ENCODE measurements around the gene GALNTL6.

GALNTL6 gene

DNA sequence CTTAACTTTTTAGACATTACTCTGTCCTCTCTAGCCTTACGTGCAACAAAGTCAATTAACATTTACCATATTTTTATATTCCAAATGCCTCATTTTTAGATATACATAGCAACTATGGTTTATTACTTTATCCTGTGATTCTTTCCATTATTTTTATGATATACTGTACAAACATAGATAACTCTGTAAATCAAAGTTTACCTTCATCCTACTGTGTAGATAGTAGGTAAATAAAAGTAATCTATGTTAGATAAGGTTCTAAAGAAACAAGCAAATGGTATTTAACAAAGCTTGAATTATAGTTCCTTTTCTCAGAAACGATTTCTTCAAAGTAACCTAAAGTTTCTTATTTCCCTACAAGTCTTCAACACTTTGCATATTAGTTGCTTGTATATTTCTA lies 350.0 kb downstream of the GALNTL6 start:
- Histone ChIP-seq H3K36me3 (ENCODE audit: control insufficient read depth in 1 of 2, insufficient read depth in 2 of 2, low read depth in 1 of 2, low read length in 2 of 2) (no peaks in the 10 kb centered on the region), H3K27ac (ENCODE audit: low read length, poor library complexity, severe bottlenecking) (no peak overlapping the region), H2AK5ac (ENCODE audit: low read length, severe bottlenecking) (no peak overlapping the region), H3K14ac (ENCODE audit: low read length in 2 of 2) (no peak overlapping the region), H3K4me2 (ENCODE audit: low read length, poor library complexity, severe bottlenecking) (no peak overlapping the region), H4K91ac (ENCODE audit: low read length) (no peak overlapping the region), H3K79me1 (replicated peaks; ENCODE audit: low read length, poor library complexity, severe bottlenecking) (no peaks in the 10 kb centered on the region), H3K18ac (ENCODE audit: low read depth in 1 of 2, low read length in 2 of 2) (no peak overlapping the region), H3K27me3 (ENCODE audit: control insufficient read depth in 1 of 2, insufficient read depth in 1 of 2, low read length in 2 of 2) (no peaks in the 10 kb centered on the region), H3K4me3 (ENCODE audit: insufficient read depth in 1 of 2, low read depth in 1 of 2, low read length in 2 of 2) (no peak overlapping the region), H2BK120ac (ENCODE audit: low read depth, low read length) (no peak overlapping the region), H3K4me1 (ENCODE audit: control insufficient read depth, insufficient read depth, low read depth, low read length) (no peaks in the 10 kb centered on the region), H4K8ac (ENCODE audit: low read length) (no peak overlapping the region), H2BK15ac (ENCODE audit: low read depth, poor library complexity, severe bottlenecking) (no peak overlapping the region), H3K9me3 (ENCODE audit: control insufficient read depth, low read length) (no peaks in the 10 kb centered on the region), H3K23ac (ENCODE audit: low read length in 2 of 2) (no peak overlapping the region), H2BK12ac (ENCODE audit: low read length in 2 of 2) (no peak overlapping the region), H2BK5ac (ENCODE audit: low read depth, low read length, poor library complexity, severe bottlenecking) (no peak overlapping the region), H2AFZ (ENCODE audit: low read depth, low read length) (no peak overlapping the region), H3K4ac (ENCODE audit: low read depth in 1 of 2, low read length in 2 of 2) (no peak overlapping the region), H3K9ac (ENCODE audit: low read length) (no peak overlapping the region)
- DNase-seq: no peak
- no CpG with 5 or more reads among the region's 2 CpGs for WGBS

DNA sequence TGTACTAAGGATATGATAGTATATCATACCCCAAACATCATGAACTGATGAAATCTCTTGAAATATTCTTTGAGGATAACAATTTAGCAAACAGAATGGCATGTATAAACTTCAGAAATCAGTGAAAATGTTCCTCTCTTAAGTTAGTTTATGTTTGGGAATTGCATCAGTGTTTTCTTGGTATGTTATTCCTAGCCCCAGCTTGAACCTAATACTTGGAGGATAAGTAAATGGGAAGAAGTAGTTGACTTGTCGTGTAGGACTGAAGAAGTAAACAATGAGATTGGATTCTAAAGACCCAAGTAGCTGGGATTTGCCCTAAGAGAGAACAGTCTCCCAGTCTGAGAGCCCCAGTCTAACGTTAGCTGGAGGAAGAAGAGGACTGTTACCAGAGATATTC lies 355.7 kb downstream of the GALNTL6 start:
- H3K79me1 ChIP-seq (replicated peaks; ENCODE audit: low read length, poor library complexity, severe bottlenecking): no peaks in the 10 kb centered on the region
- peak; percentile 73 for DNase-seq
- no peaks in the 10 kb centered on the region for H3K27me3 ChIP-seq (ENCODE audit: control insufficient read depth in 1 of 2, insufficient read depth in 1 of 2, low read length in 2 of 2)
- H3K4me1 ChIP-seq (ENCODE audit: control insufficient read depth, insufficient read depth, low read depth, low read length): no peaks in the 10 kb centered on the region
- H2BK120ac ChIP-seq (ENCODE audit: low read depth, low read length): no peak overlapping the region
- H2BK5ac ChIP-seq (ENCODE audit: low read depth, low read length, poor library complexity, severe bottlenecking): no peak overlapping the region
- H3K9me3 ChIP-seq (ENCODE audit: control insufficient read depth, low read length): no peaks in the 10 kb centered on the region
- H3K27ac ChIP-seq (ENCODE audit: low read length, poor library complexity, severe bottlenecking): no peak overlapping the region
- H3K14ac ChIP-seq (ENCODE audit: low read length in 2 of 2): no peak overlapping the region
- no peak overlapping the region for H4K8ac ChIP-seq (ENCODE audit: low read length)
- no peak overlapping the region for H3K4me2 ChIP-seq (ENCODE audit: low read length, poor library complexity, severe bottlenecking)
- no peak overlapping the region for H2AFZ ChIP-seq (ENCODE audit: low read depth, low read length)
- no peak overlapping the region for H3K9ac ChIP-seq (ENCODE audit: low read length)
- no peak overlapping the region for H4K91ac ChIP-seq (ENCODE audit: low read length)
- H2BK15ac ChIP-seq (ENCODE audit: low read depth, poor library complexity, severe bottlenecking): no peak overlapping the region
- no peak overlapping the region for H3K18ac ChIP-seq (ENCODE audit: low read depth in 1 of 2, low read length in 2 of 2)
- H3K23ac ChIP-seq (ENCODE audit: low read length in 2 of 2): no peak overlapping the region
- H3K36me3 ChIP-seq (ENCODE audit: control insufficient read depth in 1 of 2, insufficient read depth in 2 of 2, low read depth in 1 of 2, low read length in 2 of 2): no peaks in the 10 kb centered on the region
- H2BK12ac ChIP-seq (ENCODE audit: low read length in 2 of 2): no peak overlapping the region
- H3K4me3 ChIP-seq (ENCODE audit: insufficient read depth in 1 of 2, low read depth in 1 of 2, low read length in 2 of 2): no peak overlapping the region
- no peak overlapping the region for H3K4ac ChIP-seq (ENCODE audit: low read depth in 1 of 2, low read length in 2 of 2)
- H2AK5ac ChIP-seq (ENCODE audit: low read length, severe bottlenecking): no peak overlapping the region
- WGBS: 62% methylated on average over 2 of the region's 2 CpGs

DNA sequence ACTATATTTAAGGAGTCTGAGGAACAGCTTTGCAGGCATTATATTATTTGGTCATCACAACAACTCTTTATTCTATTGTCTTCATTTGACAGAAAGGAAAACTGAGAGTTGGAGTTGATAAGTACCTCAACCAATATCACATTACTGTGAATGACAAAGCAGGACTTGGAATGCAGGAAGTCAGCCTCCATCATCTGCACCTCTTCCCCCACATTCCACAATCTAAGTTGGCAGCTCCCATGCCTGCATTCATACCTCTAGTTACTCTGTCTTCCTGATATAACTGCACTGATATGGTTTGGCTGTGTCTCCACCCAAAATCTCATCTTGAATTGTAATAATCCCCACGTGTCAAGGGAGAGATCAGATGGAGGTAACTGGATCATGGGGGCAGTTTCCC lies 356.7 kb downstream of the GALNTL6 start:
- no peaks in the 10 kb centered on the region for H3K79me1 ChIP-seq (replicated peaks; ENCODE audit: low read length, poor library complexity, severe bottlenecking)
- H2BK120ac ChIP-seq (ENCODE audit: low read depth, low read length): no peak overlapping the region
- H3K27ac ChIP-seq (ENCODE audit: low read length, poor library complexity, severe bottlenecking): no peak overlapping the region
- H3K23ac ChIP-seq (ENCODE audit: low read length in 2 of 2): no peak overlapping the region
- no peak overlapping the region for H2BK5ac ChIP-seq (ENCODE audit: low read depth, low read length, poor library complexity, severe bottlenecking)
- WGBS: 100% methylated on average over 1 of the region's 1 CpG
- no peak overlapping the region for H3K9ac ChIP-seq (ENCODE audit: low read length)
- peak overlapping the region in 1 of 2 experiments; percentile 87 for H3K4ac ChIP-seq (ENCODE audit: low read depth in 1 of 2, low read length in 2 of 2)
- no peak overlapping the region for H3K14ac ChIP-seq (ENCODE audit: low read length in 2 of 2)
- H3K4me2 ChIP-seq (ENCODE audit: low read length, poor library complexity, severe bottlenecking): no peak overlapping the region
- no peak overlapping the region for H2AFZ ChIP-seq (ENCODE audit: low read depth, low read length)
- no peak overlapping the region for H2BK15ac ChIP-seq (ENCODE audit: low read depth, poor library complexity, severe bottlenecking)
- H3K9me3 ChIP-seq (ENCODE audit: control insufficient read depth, low read length): no peaks in the 10 kb centered on the region
- no peaks in the 10 kb centered on the region for H3K4me1 ChIP-seq (ENCODE audit: control insufficient read depth, insufficient read depth, low read depth, low read length)
- peak overlapping the region in 1 of 2 experiments; percentile 43 for H3K18ac ChIP-seq (ENCODE audit: low read depth in 1 of 2, low read length in 2 of 2)
- H4K8ac ChIP-seq (ENCODE audit: low read length): peak overlapping the region; percentile 80
- H3K4me3 ChIP-seq (ENCODE audit: insufficient read depth in 1 of 2, low read depth in 1 of 2, low read length in 2 of 2): no peak overlapping the region
- DNase-seq: no peak
- no peak overlapping the region for H2AK5ac ChIP-seq (ENCODE audit: low read length, severe bottlenecking)
- H4K91ac ChIP-seq (ENCODE audit: low read length): peak overlapping the region; percentile 50
- no peaks in the 10 kb centered on the region for H3K27me3 ChIP-seq (ENCODE audit: control insufficient read depth in 1 of 2, insufficient read depth in 1 of 2, low read length in 2 of 2)
- no peaks in the 10 kb centered on the region for H3K36me3 ChIP-seq (ENCODE audit: control insufficient read depth in 1 of 2, insufficient read depth in 2 of 2, low read depth in 1 of 2, low read length in 2 of 2)
- H2BK12ac ChIP-seq (ENCODE audit: low read length in 2 of 2): no peak overlapping the region

DNA sequence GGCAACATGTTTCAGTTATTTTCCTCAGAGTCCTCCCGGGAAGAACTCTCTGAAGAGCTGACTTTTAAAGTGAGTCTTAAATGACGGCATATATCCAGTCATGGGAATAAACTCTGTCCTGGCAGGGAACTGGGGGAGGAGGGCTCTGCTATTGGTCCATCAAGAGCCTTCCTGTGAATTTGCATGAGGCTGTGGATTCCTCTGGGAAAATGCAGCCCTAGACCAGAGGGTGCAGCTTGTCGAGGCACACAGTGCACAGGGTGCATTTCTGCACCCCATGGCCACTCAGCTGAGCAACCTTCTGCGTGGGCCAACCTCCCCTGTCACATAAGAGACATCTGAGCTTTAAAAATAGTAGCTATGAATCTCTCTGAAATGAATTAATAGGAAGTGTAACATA lies 360.0 kb downstream of the GALNTL6 start:
- no peak overlapping the region for H3K18ac ChIP-seq (ENCODE audit: low read depth in 1 of 2, low read length in 2 of 2)
- H4K91ac ChIP-seq (ENCODE audit: low read length): no peak overlapping the region
- H3K4me1 ChIP-seq (ENCODE audit: control insufficient read depth, insufficient read depth, low read depth, low read length): no peaks in the 10 kb centered on the region
- no peak overlapping the region for H3K27ac ChIP-seq (ENCODE audit: low read length, poor library complexity, severe bottlenecking)
- H2BK15ac ChIP-seq (ENCODE audit: low read depth, poor library complexity, severe bottlenecking): no peak overlapping the region
- H3K9me3 ChIP-seq (ENCODE audit: control insufficient read depth, low read length): no peaks in the 10 kb centered on the region
- no peaks in the 10 kb centered on the region for H3K27me3 ChIP-seq (ENCODE audit: control insufficient read depth in 1 of 2, insufficient read depth in 1 of 2, low read length in 2 of 2)
- H3K4me2 ChIP-seq (ENCODE audit: low read length, poor library complexity, severe bottlenecking): no peak overlapping the region
- WGBS: 76% methylated on average over 4 of the region's 4 CpGs
- H3K36me3 ChIP-seq (ENCODE audit: control insufficient read depth in 1 of 2, insufficient read depth in 2 of 2, low read depth in 1 of 2, low read length in 2 of 2): no peaks in the 10 kb centered on the region
- H3K4me3 ChIP-seq (ENCODE audit: insufficient read depth in 1 of 2, low read depth in 1 of 2, low read length in 2 of 2): no peak overlapping the region
- H2BK120ac ChIP-seq (ENCODE audit: low read depth, low read length): no peak overlapping the region
- no peak overlapping the region for H2BK12ac ChIP-seq (ENCODE audit: low read length in 2 of 2)
- no peak overlapping the region for H2AK5ac ChIP-seq (ENCODE audit: low read length, severe bottlenecking)
- H4K8ac ChIP-seq (ENCODE audit: low read length): no peak overlapping the region
- H3K4ac ChIP-seq (ENCODE audit: low read depth in 1 of 2, low read length in 2 of 2): no peak overlapping the region
- H3K23ac ChIP-seq (ENCODE audit: low read length in 2 of 2): no peak overlapping the region
- no peak overlapping the region for H2AFZ ChIP-seq (ENCODE audit: low read depth, low read length)
- H3K79me1 ChIP-seq (replicated peaks; ENCODE audit: low read length, poor library complexity, severe bottlenecking): no peaks in the 10 kb centered on the region
- H3K14ac ChIP-seq (ENCODE audit: low read length in 2 of 2): no peak overlapping the region
- DNase-seq: no peak
- H2BK5ac ChIP-seq (ENCODE audit: low read depth, low read length, poor library complexity, severe bottlenecking): no peak overlapping the region
- no peak overlapping the region for H3K9ac ChIP-seq (ENCODE audit: low read length)
